Measurements from ENCODE around the gene SPINT2.

Gene SPINT2

GRCh38 chr19:38290631-38291147, 26.3 kb downstream of the SPINT2 start:
- in situ Hi-C loops (cut with MboI; ENCODE audit: low sequenced_read_pairs): no loop called here

GRCh38 chr19:38291855-38292254, 27.5 kb downstream of the SPINT2 start:
- in situ Hi-C loops (cut with MboI; ENCODE audit: low sequenced_read_pairs): no loop called here

GRCh38 chr19:38293281-38293680, 28.9 kb downstream of the SPINT2 start:
- in situ Hi-C loops (cut with MboI; ENCODE audit: low sequenced_read_pairs): no loop called here

GRCh38 chr19:38294090-38294489, 29.7 kb downstream of the SPINT2 start:
- in situ Hi-C loops (cut with MboI; ENCODE audit: low sequenced_read_pairs): no loop called here

GRCh38 chr19:38298821-38299680, 34.7 kb downstream of the SPINT2 start:
- in situ Hi-C loops (cut with MboI; ENCODE audit: low sequenced_read_pairs): no loop called here

- in situ Hi-C loops (cut with MboI; ENCODE audit: low sequenced_read_pairs): no loop called here
Observed at GRCh38 chr19:38303517-38304351, 39.4 kb downstream of the SPINT2 start, which contains the start of gene C19orf33. C19orf33 (plus strand) TSS chr19:38304251; CDS start chr19:38304262, 11 bp downstream.

GRCh38 chr19:38304352-38304865, 40.0 kb downstream of the SPINT2 start:
- in situ Hi-C loops (cut with MboI; ENCODE audit: low sequenced_read_pairs): no loop called here

- in situ Hi-C loops (cut with MboI; ENCODE audit: low sequenced_read_pairs): no loop called here
Observed at GRCh38 chr19:38304866-38305429, 40.6 kb downstream of the SPINT2 start.

GRCh38 chr19:38306236-38306635, 41.9 kb downstream of the SPINT2 start:
- in situ Hi-C loops (cut with MboI; ENCODE audit: low sequenced_read_pairs): no loop called here

- in situ Hi-C loops (cut with MboI; ENCODE audit: low sequenced_read_pairs): no loop called here
Observed at GRCh38 chr19:38307076-38307475, 42.7 kb downstream of the SPINT2 start.

GRCh38 chr19:38307597-38307996, 43.2 kb downstream of the SPINT2 start:
- in situ Hi-C loops (cut with MboI; ENCODE audit: low sequenced_read_pairs): no loop called here

GRCh38 chr19:38308006-38308766, 43.8 kb downstream of the SPINT2 start:
- in situ Hi-C loops (cut with MboI; ENCODE audit: low sequenced_read_pairs): no loop called here

- in situ Hi-C loops (cut with MboI; ENCODE audit: low sequenced_read_pairs): no loop called here
Observed at GRCh38 chr19:38308926-38309614, 44.7 kb downstream of the SPINT2 start.

- in situ Hi-C loops (cut with MboI; ENCODE audit: low sequenced_read_pairs): no loop called here
Observed at GRCh38 chr19:38309615-38310278, 45.4 kb downstream of the SPINT2 start.

GRCh38 chr19:38310279-38310670, 45.9 kb downstream of the SPINT2 start:
- in situ Hi-C loops (cut with MboI; ENCODE audit: low sequenced_read_pairs): no loop called here

- in situ Hi-C loops (cut with MboI; ENCODE audit: low sequenced_read_pairs): no loop called here
Observed at GRCh38 chr19:38310986-38311385, 46.6 kb downstream of the SPINT2 start.

GRCh38 chr19:38315657-38316476, 51.5 kb downstream of the SPINT2 start, which contains the start of gene YIF1B:
YIF1B (minus strand) TSS chr19:38315947; CDS start chr19:38315917, 30 bp downstream.
- in situ Hi-C loops (cut with MboI; ENCODE audit: low sequenced_read_pairs): no loop called here

GRCh38 chr19:38316477-38317067, 52.2 kb downstream of the SPINT2 start:
- in situ Hi-C loops (cut with MboI; ENCODE audit: low sequenced_read_pairs): no loop called here
